ENCODE results near the gene AKNA.

Gene AKNA

GRCh38 chr9:114287001-114287762 is 100.6 kb downstream of the AKNA start:
- no peak for DNase-seq (ENCODE audit: low read depth)

- no peak for DNase-seq (ENCODE audit: low read depth)
Measured at GRCh38 chr9:114286146-114286679, 101.6 kb downstream of the AKNA start.

GRCh38 chr9:114285166-114285867 is 102.5 kb downstream of the AKNA start:
- DNase-seq (ENCODE audit: low read depth): no peak

GRCh38 chr9:114284316-114285060 is 103.3 kb downstream of the AKNA start:
- DNase-seq (ENCODE audit: low read depth): no peak

Data from activated T-cell treated with anti-CD3 and anti-CD28 coated beads for 24 hours (primary cell).